ENCODE data around the gene KRT73. TPM values are rescaled to one million over a fixed set of nuclear protein-coding genes. Genes with fewer than 3 reads are reported as not detected.

The KRT73 gene
- total and polyA plus RNA-seq, 4 donors: not detected

- H3K9ac ChIP-seq (ENCODE audit: low read depth in 1 of 2, low read length in 2 of 2): no peak overlapping the region
- peaks cover 0 to 8% (median 0%) of the 10 kb centered on the region in 4 donors for H3K27me3 ChIP-seq (ENCODE audit: control insufficient read depth in 4 of 4, insufficient read depth in 4 of 4, low read length in 3 of 4)
- no peaks in the 10 kb centered on the region for H3K4me1 ChIP-seq (ENCODE audit: control insufficient read depth in 4 of 4, insufficient read depth in 4 of 4, low read length in 3 of 4)
- H3K36me3 ChIP-seq (ENCODE audit: control insufficient read depth in 4 of 4, insufficient read depth in 3 of 4, low read depth in 1 of 4, low read length in 3 of 4): no peaks in the 10 kb centered on the region
- DNase-seq (ENCODE audit: low spot score): no peak
- no peak overlapping the region for H3K4me3 ChIP-seq (ENCODE audit: low read depth in 1 of 3, low read length in 3 of 3)
- no peak overlapping the region for H3K27ac ChIP-seq (ENCODE audit: low read depth in 1 of 2, low read length in 2 of 2)
- TF ChIP-seq NR2F2 (IDR thresholded peaks at IDR 0.05) (no peak), JUND (IDR thresholded peaks at IDR 0.05) (no peak), FOXA1 (IDR thresholded peaks at IDR 0.05) (no peak), YY1 (IDR thresholded peaks at IDR 0.05) (no peak), REST (IDR thresholded peaks at IDR 0.05) (no peak), EGR1 (IDR thresholded peaks at IDR 0.05; ENCODE audit: low read depth in 2 of 2) (no peak), FOXA2 (IDR thresholded peaks at IDR 0.05) (no peak), ATF3 (IDR thresholded peaks at IDR 0.05) (no peak), RXRA (IDR thresholded peaks at IDR 0.05) (no peak), MAX (IDR thresholded peaks at IDR 0.05) (no peak), GABPA (IDR thresholded peaks at IDR 0.05 in 1 of 2, conservative IDR thresholded peaks at IDR 0.05 in 1 of 2) (no peak)
- 76% methylated on average over 3 of the region's 3 CpGs for WGBS
- H3K9me3 ChIP-seq (ENCODE audit: control insufficient read depth in 4 of 4, low read length in 3 of 4): no peaks in the 10 kb centered on the region
These were observed 48.1 kb upstream of the KRT73 start for GRCh38 chr12:52666471-52666870.

GRCh38 chr12:52663420-52663819 is 45.1 kb upstream of the KRT73 start:
- TF ChIP-seq FOXA2 (IDR thresholded peaks at IDR 0.05) (no peak), NR2F2 (IDR thresholded peaks at IDR 0.05) (no peak), EGR1 (IDR thresholded peaks at IDR 0.05; ENCODE audit: low read depth in 2 of 2) (no peak), JUND (IDR thresholded peaks at IDR 0.05) (no peak), ATF3 (IDR thresholded peaks at IDR 0.05) (no peak), YY1 (IDR thresholded peaks at IDR 0.05) (no peak), RAD21 (IDR thresholded peaks at IDR 0.05) (no peak), GABPA (IDR thresholded peaks at IDR 0.05 in 1 of 2, conservative IDR thresholded peaks at IDR 0.05 in 1 of 2) (no peak), ZBTB33 (IDR thresholded peaks at IDR 0.05) (no peak), HNF4A (conservative IDR thresholded peaks at IDR 0.05) (no peak), REST (IDR thresholded peaks at IDR 0.05) (no peak), HNF4G (IDR thresholded peaks at IDR 0.05) (no peak)
- H3K9me3 ChIP-seq (ENCODE audit: control insufficient read depth in 4 of 4, low read length in 3 of 4): no peaks in the 10 kb centered on the region
- no peak overlapping the region for H3K9ac ChIP-seq (ENCODE audit: low read depth in 1 of 2, low read length in 2 of 2)
- H3K27ac ChIP-seq (ENCODE audit: low read depth in 1 of 2, low read length in 2 of 2): no peak overlapping the region
- no peaks in the 10 kb centered on the region for H3K36me3 ChIP-seq (ENCODE audit: control insufficient read depth in 4 of 4, insufficient read depth in 3 of 4, low read depth in 1 of 4, low read length in 3 of 4)
- no peaks in the 10 kb centered on the region for H3K4me1 ChIP-seq (ENCODE audit: control insufficient read depth in 4 of 4, insufficient read depth in 4 of 4, low read length in 3 of 4)
- H3K4me3 ChIP-seq (ENCODE audit: low read depth in 1 of 3, low read length in 3 of 3): no peak overlapping the region
- H3K27me3 ChIP-seq (ENCODE audit: control insufficient read depth in 4 of 4, insufficient read depth in 4 of 4, low read length in 3 of 4): peaks cover 0 to 3% (median 0%) of the 10 kb centered on the region in 4 donors
- DNase-seq (ENCODE audit: low spot score): no peak
